ENCODE data around the gene GPAT2.
"Not testable (repeated sequence)": the region's sequence is repeated elsewhere in the genome, so short reads cannot be mapped to it uniquely, and the experiment has no call there.

Gene GPAT2

GRCh38 chr2:96034792-96035191, at the start of gene GPAT2:
Gene GPAT2, minus strand, starts transcription at chr2:96034916. Its CDS starts 2,557 bp downstream, at chr2:96032359.
- not testable (repeated sequence) for DNase-seq

GRCh38 chr2:96083989-96084857, 49.5 kb upstream of the GPAT2 start:
- no peak for DNase-seq

GRCh38 chr2:96083064-96083939, 48.6 kb upstream of the GPAT2 start:
- no peak for DNase-seq

GRCh38 chr2:96082211-96083063, 47.7 kb upstream of the GPAT2 start:
- no peak for DNase-seq

GRCh38 chr2:96081042-96081441, 46.3 kb upstream of the GPAT2 start:
- no peak for DNase-seq

GRCh38 chr2:96075199-96075771, 40.6 kb upstream of the GPAT2 start:
- DNase-seq, result no peak

GRCh38 chr2:96074156-96074555, 39.4 kb upstream of the GPAT2 start:
- no peak for DNase-seq

- no peak for DNase-seq
These were observed 38.6 kb upstream of the GPAT2 start for GRCh38 chr2:96073170-96073775.

- no peak for DNase-seq
These were observed 38.0 kb upstream of the GPAT2 start for GRCh38 chr2:96072746-96073145.

- not testable (repeated sequence) for DNase-seq
These were observed 37.3 kb upstream of the GPAT2 start for GRCh38 chr2:96071977-96072491.

GRCh38 chr2:96071087-96071976, 36.6 kb upstream of the GPAT2 start:
- DNase-seq, result not testable (repeated sequence)

GRCh38 chr2:96070351-96070750, 35.6 kb upstream of the GPAT2 start:
- DNase-seq, result not testable (repeated sequence)

- DNase-seq, result not testable (repeated sequence)
These were observed 35.2 kb upstream of the GPAT2 start for GRCh38 chr2:96069878-96070277.

- not testable (repeated sequence) for DNase-seq
These were observed 33.3 kb upstream of the GPAT2 start for GRCh38 chr2:96067902-96068581.

GRCh38 chr2:96067098-96067660, 32.5 kb upstream of the GPAT2 start:
- DNase-seq, result not testable (repeated sequence)

- not testable (repeated sequence) for DNase-seq
These were observed 31.8 kb upstream of the GPAT2 start for GRCh38 chr2:96066511-96066910.

GRCh38 chr2:96065954-96066353, 31.2 kb upstream of the GPAT2 start:
- not testable (repeated sequence) for DNase-seq

- DNase-seq, result no peak
These were observed 30.7 kb upstream of the GPAT2 start for GRCh38 chr2:96065381-96065930.

- not testable (repeated sequence) for DNase-seq
These were observed 30.0 kb upstream of the GPAT2 start for GRCh38 chr2:96064760-96065159.
